NB4 (cell line): Measurements from ENCODE around the gene MPG.

ENCODE experiments used
- DNase-seq: peaks from one replicate; pipeline ENCODE4 v3.0.0; 2010; ENCODE audit warnings: low read depth
- H3K4me3 ChIP-seq: one replicate; pipeline ENCODE4 v1.5.1; 2011; ENCODE audit warnings: mild to moderate bottlenecking, low read depth, low read length, moderate library complexity
- MYC ChIP-seq: IDR thresholded peaks from 2 replicates; pipeline ENCODE4 v1.6.1; 2011; ENCODE audit warnings: low read depth, low read length
- POLR2A ChIP-seq: IDR thresholded peaks from 2 replicates; pipeline ENCODE4 v1.6.1; 2011; ENCODE audit warnings: mild to moderate bottlenecking; ENCODE audit not compliant: insufficient read length; ENCODE audit errors: extremely low read depth
- TF ChIP-seq, protein P1 (sequence below): IDR thresholded peaks from one replicate; pipeline ENCODE4 v1.5.1; 2012; ENCODE audit warnings: low read depth, low read length
- TF ChIP-seq, protein P2 (sequence below): IDR thresholded peaks from 2 replicates; pipeline ENCODE4 v1.6.1; 2011; ENCODE audit warnings: low read depth, low read length

Gene MPG

DNA sequence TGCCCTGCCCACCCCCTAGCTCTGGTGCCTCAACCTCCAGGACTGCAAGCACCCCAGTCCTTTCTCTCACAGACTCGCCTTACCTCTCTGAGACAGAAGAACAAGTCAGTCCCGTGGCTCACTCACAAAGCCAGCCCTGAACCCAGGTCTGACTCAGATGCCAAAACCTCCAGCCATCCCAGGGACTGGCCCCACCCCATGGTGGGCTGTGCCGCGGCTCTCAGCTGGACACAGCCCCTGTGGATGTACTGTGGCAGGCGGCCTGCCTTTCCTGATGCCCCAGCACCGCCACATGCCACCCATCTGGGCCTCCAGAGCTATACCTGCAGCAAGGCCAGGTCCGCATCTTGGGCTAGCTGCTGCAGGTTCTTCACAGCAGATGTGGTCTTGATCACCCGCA, 19.8 kb downstream of the MPG start:
- TF ChIP-seq POLR2A = no peak
- TF ChIP-seq, protein P1, sequence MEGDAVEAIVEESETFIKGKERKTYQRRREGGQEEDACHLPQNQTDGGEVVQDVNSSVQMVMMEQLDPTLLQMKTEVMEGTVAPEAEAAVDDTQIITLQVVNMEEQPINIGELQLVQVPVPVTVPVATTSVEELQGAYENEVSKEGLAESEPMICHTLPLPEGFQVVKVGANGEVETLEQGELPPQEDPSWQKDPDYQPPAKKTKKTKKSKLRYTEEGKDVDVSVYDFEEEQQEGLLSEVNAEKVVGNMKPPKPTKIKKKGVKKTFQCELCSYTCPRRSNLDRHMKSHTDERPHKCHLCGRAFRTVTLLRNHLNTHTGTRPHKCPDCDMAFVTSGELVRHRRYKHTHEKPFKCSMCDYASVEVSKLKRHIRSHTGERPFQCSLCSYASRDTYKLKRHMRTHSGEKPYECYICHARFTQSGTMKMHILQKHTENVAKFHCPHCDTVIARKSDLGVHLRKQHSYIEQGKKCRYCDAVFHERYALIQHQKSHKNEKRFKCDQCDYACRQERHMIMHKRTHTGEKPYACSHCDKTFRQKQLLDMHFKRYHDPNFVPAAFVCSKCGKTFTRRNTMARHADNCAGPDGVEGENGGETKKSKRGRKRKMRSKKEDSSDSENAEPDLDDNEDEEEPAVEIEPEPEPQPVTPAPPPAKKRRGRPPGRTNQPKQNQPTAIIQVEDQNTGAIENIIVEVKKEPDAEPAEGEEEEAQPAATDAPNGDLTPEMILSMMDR = no peak
- TF ChIP-seq MYC = no peak
- TF ChIP-seq, protein P2, sequence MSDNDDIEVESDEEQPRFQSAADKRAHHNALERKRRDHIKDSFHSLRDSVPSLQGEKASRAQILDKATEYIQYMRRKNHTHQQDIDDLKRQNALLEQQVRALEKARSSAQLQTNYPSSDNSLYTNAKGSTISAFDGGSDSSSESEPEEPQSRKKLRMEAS = no peak
- DNase-seq = no peak
- H3K4me3 ChIP-seq = no peak overlapping the region

DNA sequence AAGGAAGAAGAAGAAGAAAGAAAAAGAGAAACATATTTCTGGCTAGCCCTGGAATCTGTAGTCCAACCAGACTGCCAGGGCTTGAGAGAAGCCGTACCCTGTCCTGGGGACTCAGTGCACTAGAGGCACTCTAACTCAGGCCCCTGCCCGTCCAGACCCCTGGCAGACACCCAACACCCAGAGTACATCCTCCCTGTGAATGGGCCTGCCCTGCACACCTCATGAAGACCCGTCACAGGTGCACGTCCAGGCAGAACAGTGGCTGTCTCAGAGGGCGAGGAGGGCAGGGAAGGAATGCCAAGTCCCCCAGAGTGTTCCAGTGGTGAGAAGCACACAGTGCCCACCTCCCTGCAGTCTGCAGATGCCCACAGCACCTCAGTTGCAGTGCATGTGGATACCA, 23.0 kb downstream of the MPG start:
- DNase-seq = no peak
- no peak overlapping the region for H3K4me3 ChIP-seq
- no peak for TF ChIP-seq MYC
- TF ChIP-seq, protein P1 = no peak
- TF ChIP-seq, protein P2 = no peak
- no peak for TF ChIP-seq POLR2A

DNA sequence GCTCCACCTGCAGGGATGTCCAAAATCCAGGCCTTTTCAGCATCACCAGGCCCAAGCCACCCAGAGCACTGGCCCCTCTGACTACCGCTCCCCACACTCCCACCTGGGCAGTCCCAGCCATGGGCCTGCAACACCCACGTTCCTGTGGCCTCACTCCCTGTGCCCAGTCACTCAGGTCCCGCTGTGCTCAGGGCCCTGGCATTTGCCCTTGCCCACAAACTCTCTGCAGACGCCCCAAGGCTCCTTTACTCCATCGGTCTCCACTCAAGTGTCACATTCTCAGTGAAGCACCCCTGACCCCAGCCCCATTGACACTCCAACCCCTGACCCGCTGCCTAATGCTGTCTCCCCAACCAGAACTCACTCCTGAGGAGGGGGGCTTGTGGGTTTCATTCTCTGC, 23.6 kb downstream of the MPG start:
- DNase-seq = no peak
- H3K4me3 ChIP-seq = no peak overlapping the region
- TF ChIP-seq MYC = no peak
- TF ChIP-seq, protein P2 = no peak
- TF ChIP-seq, protein P1 = no peak

DNA sequence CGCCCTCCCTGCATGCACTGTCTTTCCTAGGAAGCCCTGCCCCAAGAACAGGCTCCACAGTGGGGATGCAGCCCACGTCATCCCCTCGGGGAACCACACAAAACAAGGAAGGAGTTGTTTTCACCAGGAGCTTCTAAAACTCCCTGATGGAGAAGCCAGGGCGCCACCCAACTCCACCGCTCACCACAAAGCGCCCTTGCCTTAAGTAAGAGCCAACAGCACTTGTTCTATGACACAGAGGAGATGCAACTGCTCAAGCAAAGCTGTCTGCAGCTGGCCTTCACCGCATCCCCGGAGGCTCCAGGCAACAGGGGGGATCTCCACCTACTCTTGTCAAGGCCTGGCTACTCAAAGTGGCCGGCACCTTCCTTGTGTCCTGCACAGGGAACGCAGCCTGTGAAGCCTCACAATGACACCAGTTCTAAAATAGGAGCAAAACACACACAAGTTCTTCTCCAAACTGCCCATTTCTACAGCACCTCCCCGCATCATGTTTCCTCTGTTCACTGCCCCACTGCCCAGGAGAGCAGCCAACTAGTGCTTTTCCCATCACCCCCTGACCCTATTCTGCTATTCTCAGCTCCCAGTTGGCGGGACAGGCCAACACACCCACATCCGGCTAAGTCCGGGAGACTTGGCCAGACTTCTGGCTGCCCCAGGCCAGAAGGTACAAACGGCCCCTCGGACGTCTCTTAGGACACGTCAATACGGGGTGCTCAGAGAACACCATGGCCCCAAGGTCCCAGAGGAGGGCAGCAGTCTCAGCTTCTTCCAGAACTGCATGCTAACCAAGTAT, 24.2 kb downstream of the MPG start:
- TF ChIP-seq POLR2A = no peak
- TF ChIP-seq, protein P1 = no peak
- TF ChIP-seq MYC = no peak
- TF ChIP-seq, protein P2 = no peak
- no peak overlapping the region for H3K4me3 ChIP-seq
- no peak for DNase-seq

DNA sequence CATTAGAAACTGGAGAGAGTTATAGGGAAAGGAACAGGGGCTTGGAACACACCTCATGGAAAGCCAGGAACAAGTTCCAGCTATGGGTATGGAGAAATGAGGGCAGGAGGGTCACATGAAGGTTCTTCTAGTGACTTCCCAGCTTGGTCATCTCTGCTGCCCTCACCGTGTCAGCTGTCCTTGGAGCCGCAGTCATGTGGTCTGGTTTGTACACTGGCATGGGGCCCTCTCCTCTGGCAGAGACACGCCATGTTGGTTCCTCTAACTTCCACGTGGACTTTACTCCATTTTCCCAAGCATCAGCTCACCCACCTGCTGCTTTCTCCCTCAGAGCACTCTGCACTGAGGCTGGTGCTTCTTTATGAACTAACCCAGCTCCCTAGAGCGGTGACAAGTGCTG, 26.3 kb downstream of the MPG start:
- TF ChIP-seq, protein P2 = no peak
- TF ChIP-seq, protein P1 = no peak
- TF ChIP-seq POLR2A (no peak), MYC (no peak)
- no peak overlapping the region for H3K4me3 ChIP-seq
- no peak for DNase-seq
